ENCODE measurements around the gene TMED5. TPM values are rescaled to one million over a fixed set of nuclear protein-coding genes. Genes with fewer than 3 reads are reported as not detected.

Gene TMED5
- total RNA-seq, 6 experiments from 2014 or later = 50.2 to 59.4 (median 54.9) TPM

- H3K4me3 Mint-ChIP-seq = no peak overlapping the region
- DNase-seq = no peak
- no peak overlapping the region for H3K27ac Mint-ChIP-seq
- no peak for TF ChIP-seq CTCF (IDR thresholded peaks at IDR 0.05)
- no peaks in the 10 kb centered on the region for H3K4me1 Mint-ChIP-seq (ENCODE audit: low read depth)
- no peaks in the 10 kb centered on the region for H3K9me3 Mint-ChIP-seq
- H3K27me3 Mint-ChIP-seq (ENCODE audit: insufficient read depth) = no peaks in the 10 kb centered on the region
- H3K36me3 Mint-ChIP-seq (ENCODE audit: low read depth) = peaks cover 12% of the 10 kb centered on the region; the same call in 1 of the 2 replicates
Measured at GRCh38 chr1:93120614-93121013, 59.6 kb downstream of the TMED5 start.

GRCh38 chr1:93114391-93114790, 65.8 kb downstream of the TMED5 start:
- Mint-ChIP-seq H3K27me3 (ENCODE audit: insufficient read depth) (no peaks in the 10 kb centered on the region), H3K36me3 (ENCODE audit: low read depth) (peaks cover 16% of the 10 kb centered on the region), H3K4me3 (no peak overlapping the region), H3K27ac (no peak overlapping the region), H3K9me3 (no peaks in the 10 kb centered on the region), H3K4me1 (ENCODE audit: low read depth) (peaks cover 35% of the 10 kb centered on the region)
- peak; percentile 6 for DNase-seq
- no peak for TF ChIP-seq CTCF (IDR thresholded peaks at IDR 0.05)

- H3K9me3 Mint-ChIP-seq = peaks cover 6% of the 10 kb centered on the region; the same call in 1 of the 2 replicates
- TF ChIP-seq CTCF (IDR thresholded peaks at IDR 0.05) = no peak
- H3K4me1 Mint-ChIP-seq (ENCODE audit: low read depth) = peaks cover 36% of the 10 kb centered on the region
- H3K4me3 Mint-ChIP-seq = no peak overlapping the region
- H3K36me3 Mint-ChIP-seq (ENCODE audit: low read depth) = peaks cover 24% of the 10 kb centered on the region
- H3K27ac Mint-ChIP-seq = peak overlapping the region; percentile 34; the same call in 1 of the 2 replicates
- H3K27me3 Mint-ChIP-seq (ENCODE audit: insufficient read depth) = no peaks in the 10 kb centered on the region
- no peak for DNase-seq
Measured at GRCh38 chr1:93113127-93113526, 67.1 kb downstream of the TMED5 start.

- no peak for DNase-seq
- H3K27ac Mint-ChIP-seq = peak overlapping the region; percentile 42; the same call in 1 of the 2 replicates
- peaks cover 36% of the 10 kb centered on the region for H3K4me1 Mint-ChIP-seq (ENCODE audit: low read depth)
- TF ChIP-seq CTCF (IDR thresholded peaks at IDR 0.05) = no peak
- H3K36me3 Mint-ChIP-seq (ENCODE audit: low read depth) = peaks cover 33% of the 10 kb centered on the region
- H3K4me3 Mint-ChIP-seq = peak overlapping the region; percentile 59
- H3K27me3 Mint-ChIP-seq (ENCODE audit: insufficient read depth) = no peaks in the 10 kb centered on the region
- peaks cover 20% of the 10 kb centered on the region for H3K9me3 Mint-ChIP-seq
Measured at GRCh38 chr1:93111561-93111960, 68.7 kb downstream of the TMED5 start.

GRCh38 chr1:93111065-93111464, 69.1 kb downstream of the TMED5 start:
- peaks cover 20% of the 10 kb centered on the region for H3K9me3 Mint-ChIP-seq
- peaks cover 37% of the 10 kb centered on the region for H3K4me1 Mint-ChIP-seq (ENCODE audit: low read depth)
- peaks cover 30% of the 10 kb centered on the region for H3K36me3 Mint-ChIP-seq (ENCODE audit: low read depth)
- peak overlapping the region; percentile 59; the same call in 1 of the 2 replicates for H3K4me3 Mint-ChIP-seq
- TF ChIP-seq CTCF (IDR thresholded peaks at IDR 0.05) = no peak
- no peak for DNase-seq
- peak overlapping the region; percentile 42; the same call in 1 of the 2 replicates for H3K27ac Mint-ChIP-seq
- no peaks in the 10 kb centered on the region for H3K27me3 Mint-ChIP-seq (ENCODE audit: insufficient read depth)

- H3K27me3 Mint-ChIP-seq (ENCODE audit: insufficient read depth) = no peaks in the 10 kb centered on the region
- TF ChIP-seq CTCF (IDR thresholded peaks at IDR 0.05) = no peak
- no peak overlapping the region for H3K27ac Mint-ChIP-seq
- DNase-seq = no peak
- H3K36me3 Mint-ChIP-seq (ENCODE audit: low read depth) = peaks cover 36% of the 10 kb centered on the region
- peaks cover 41% of the 10 kb centered on the region for H3K4me1 Mint-ChIP-seq (ENCODE audit: low read depth)
- no peak overlapping the region for H3K4me3 Mint-ChIP-seq
- H3K9me3 Mint-ChIP-seq = peaks cover 20% of the 10 kb centered on the region
Measured at GRCh38 chr1:93109578-93109977, 70.6 kb downstream of the TMED5 start.
